Measurements from ENCODE around the gene RPL21. TPM values are rescaled to one million over a fixed set of nuclear protein-coding genes. Genes with fewer than 3 reads are reported as not detected.

Gene RPL21
- total and polyA plus RNA-seq, 7 donors, result 440 to 1,432 (median 808) TPM

DNA sequence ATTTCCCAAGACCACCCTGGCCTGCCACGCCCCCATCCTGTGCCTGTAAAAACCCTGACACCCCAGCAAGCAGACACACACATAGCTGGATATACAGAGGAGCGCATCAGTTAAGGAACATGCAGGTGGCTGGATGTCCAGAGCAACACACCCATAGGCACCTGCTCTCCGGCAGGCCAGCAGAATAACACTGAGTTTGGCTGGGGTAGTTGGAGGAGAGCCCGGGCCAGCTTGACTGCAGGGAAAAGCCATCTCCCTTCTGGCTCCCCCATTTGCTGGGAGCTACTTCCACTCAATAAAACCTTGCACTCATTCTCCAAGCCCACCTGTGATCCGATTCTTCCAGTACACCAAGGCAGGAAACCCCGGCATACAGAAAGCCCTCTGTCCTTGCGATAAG, 28.1 kb downstream of the RPL21 start:
- TF ChIP-seq, protein P1, sequence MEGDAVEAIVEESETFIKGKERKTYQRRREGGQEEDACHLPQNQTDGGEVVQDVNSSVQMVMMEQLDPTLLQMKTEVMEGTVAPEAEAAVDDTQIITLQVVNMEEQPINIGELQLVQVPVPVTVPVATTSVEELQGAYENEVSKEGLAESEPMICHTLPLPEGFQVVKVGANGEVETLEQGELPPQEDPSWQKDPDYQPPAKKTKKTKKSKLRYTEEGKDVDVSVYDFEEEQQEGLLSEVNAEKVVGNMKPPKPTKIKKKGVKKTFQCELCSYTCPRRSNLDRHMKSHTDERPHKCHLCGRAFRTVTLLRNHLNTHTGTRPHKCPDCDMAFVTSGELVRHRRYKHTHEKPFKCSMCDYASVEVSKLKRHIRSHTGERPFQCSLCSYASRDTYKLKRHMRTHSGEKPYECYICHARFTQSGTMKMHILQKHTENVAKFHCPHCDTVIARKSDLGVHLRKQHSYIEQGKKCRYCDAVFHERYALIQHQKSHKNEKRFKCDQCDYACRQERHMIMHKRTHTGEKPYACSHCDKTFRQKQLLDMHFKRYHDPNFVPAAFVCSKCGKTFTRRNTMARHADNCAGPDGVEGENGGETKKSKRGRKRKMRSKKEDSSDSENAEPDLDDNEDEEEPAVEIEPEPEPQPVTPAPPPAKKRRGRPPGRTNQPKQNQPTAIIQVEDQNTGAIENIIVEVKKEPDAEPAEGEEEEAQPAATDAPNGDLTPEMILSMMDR (IDR thresholded peaks at IDR 0.05), result no peak
- Histone ChIP-seq H3K36me3 (ENCODE audit: insufficient read depth in 1 of 2, low read depth in 1 of 2) (no peaks in the 10 kb centered on the region), H3K27me3 (ENCODE audit: insufficient read depth in 3 of 3, low read length in 2 of 3) (peaks cover 0 to 2% (median 0%) of the 10 kb centered on the region in 3 donors), H3K4me3 (no peak overlapping the region), H3K9me3 (no peaks in the 10 kb centered on the region), H3K4me1 (no peaks in the 10 kb centered on the region), H3K27ac (no peak overlapping the region)
- no peak for ATAC-seq
- no peak for DNase-seq
- WGBS, 3 donors, result 86 to 88% (median 88%) methylated on average over 7 of the region's 7 CpGs
- intact Hi-C loops (cut with DNase I), result no loop called here

DNA sequence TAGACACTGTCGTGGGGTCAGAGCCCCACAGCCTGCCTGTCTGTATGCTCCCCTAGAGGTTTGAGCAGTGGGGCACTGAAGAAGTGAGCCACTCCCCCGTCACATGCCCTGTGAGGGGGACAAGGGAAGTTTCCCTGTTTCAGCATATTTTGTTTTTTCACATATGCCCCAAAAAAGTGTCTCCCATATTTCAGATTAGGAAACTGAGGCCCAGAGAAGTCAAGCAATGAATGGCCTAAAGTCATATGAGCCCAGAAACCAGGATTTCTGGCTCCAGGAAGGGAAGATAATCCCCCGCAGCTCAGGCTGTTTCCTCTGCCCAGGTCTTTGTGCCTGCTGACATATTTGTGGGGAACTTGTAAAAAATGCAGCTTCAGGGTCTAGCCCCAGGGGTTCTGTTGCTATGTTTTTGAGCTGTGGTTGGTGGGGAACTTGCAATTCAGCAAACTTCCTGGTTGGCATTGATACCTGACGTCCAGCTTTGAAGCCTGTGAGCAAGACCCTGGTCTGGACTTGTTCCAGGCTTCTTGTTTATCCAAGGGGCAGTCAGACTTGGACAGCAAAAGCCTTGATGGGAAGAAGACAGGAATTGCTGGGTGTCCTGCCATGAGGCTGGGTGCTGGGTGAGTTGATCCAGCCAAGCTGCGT, 28.8 kb downstream of the RPL21 start:
- intact Hi-C loops (cut with DNase I), result loop anchor here (5.0 to 10.0 kb wide), 2 partner anchors 293 to 295 kb away; no protein-coding TSS in a partner anchor
- TF ChIP-seq, protein P1 (IDR thresholded peaks at IDR 0.05), result no peak
- 53 to 59% (median 56%) methylated on average over 5 of the region's 5 CpGs for WGBS, 3 donors

DNA sequence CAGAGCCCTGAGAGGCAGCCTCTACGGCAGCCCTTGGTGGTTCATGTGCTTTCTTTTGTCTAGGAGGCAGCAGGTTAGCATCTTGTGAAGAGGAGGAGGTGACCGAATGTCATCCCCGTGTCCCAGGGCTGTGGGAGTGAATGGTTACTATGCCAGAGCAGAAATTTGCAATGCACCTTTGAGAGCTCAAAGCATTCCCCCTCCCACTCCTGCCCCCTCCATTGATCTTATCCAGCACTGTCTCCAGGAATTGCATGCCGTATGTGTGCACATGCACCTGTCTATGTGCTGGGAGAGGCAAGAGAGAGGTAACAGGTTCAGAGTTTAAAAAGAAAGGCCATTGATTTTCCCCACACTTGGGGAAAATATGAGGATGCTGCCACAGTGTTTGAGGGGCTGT, 29.5 kb downstream of the RPL21 start:
- TF ChIP-seq, protein P1 (IDR thresholded peaks at IDR 0.05), result no peak
- Histone ChIP-seq H3K9me3 (no peaks in the 10 kb centered on the region), H3K4me3 (no peak overlapping the region), H3K36me3 (ENCODE audit: insufficient read depth in 1 of 2, low read depth in 1 of 2) (no peaks in the 10 kb centered on the region), H3K4me1 (no peaks in the 10 kb centered on the region), H3K27ac (no peak overlapping the region), H3K27me3 (ENCODE audit: insufficient read depth in 3 of 3, low read length in 2 of 3) (peaks cover 0 to 3% (median 2%) of the 10 kb centered on the region in 3 donors)
- DNase-seq, result no peak
- intact Hi-C loops (cut with DNase I), result loop anchor here (5.0 to 10.0 kb wide), 2 partner anchors 294 to 296 kb away; no protein-coding TSS in a partner anchor
- ATAC-seq, result no peak
- 52 to 62% (median 62%) methylated on average over 4 of the region's 4 CpGs for WGBS, 3 donors

More for the DNA sequence above, 28.8 kb downstream of the RPL21 start:
- Histone ChIP-seq H3K4me3 (no peak overlapping the region), H3K27me3 (ENCODE audit: insufficient read depth in 3 of 3, low read length in 2 of 3) (peaks cover 0 to 2% (median 0%) of the 10 kb centered on the region in 3 donors), H3K4me1 (no peaks in the 10 kb centered on the region), H3K36me3 (ENCODE audit: insufficient read depth in 1 of 2, low read depth in 1 of 2) (no peaks in the 10 kb centered on the region), H3K9me3 (no peaks in the 10 kb centered on the region), H3K27ac (no peak overlapping the region)
- ATAC-seq (no peak), DNase-seq (no peak)

DNA sequence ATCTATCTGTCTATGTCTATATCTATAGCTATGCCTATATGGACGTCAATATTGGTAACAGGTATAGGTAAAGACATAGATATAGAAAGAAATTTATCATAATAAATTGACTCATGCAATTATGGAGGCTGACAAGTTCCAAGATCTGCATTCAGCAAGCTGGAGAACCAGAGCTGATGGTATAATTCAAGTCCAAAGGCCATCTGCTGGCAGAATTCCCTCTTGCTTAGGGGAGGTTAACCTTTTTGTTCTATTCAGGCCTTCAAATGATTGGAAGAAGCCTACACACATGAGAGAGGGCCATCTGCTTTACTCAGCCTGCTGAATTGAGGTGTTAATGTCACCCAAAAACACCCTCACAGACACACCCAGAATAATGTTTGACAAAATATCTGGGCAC, 30.1 kb downstream of the RPL21 start:
- Histone ChIP-seq H3K4me1 (no peaks in the 10 kb centered on the region), H3K4me3 (no peak overlapping the region), H3K27me3 (ENCODE audit: insufficient read depth in 3 of 3, low read length in 2 of 3) (peaks cover 0 to 3% (median 2%) of the 10 kb centered on the region in 3 donors), H3K9me3 (no peaks in the 10 kb centered on the region), H3K36me3 (ENCODE audit: insufficient read depth in 1 of 2, low read depth in 1 of 2) (no peaks in the 10 kb centered on the region), H3K27ac (no peak overlapping the region)
- WGBS, 3 donors, result 70 to 86% (median 81%) methylated on average over 1 of the region's 1 CpG
- DNase-seq (no peak), ATAC-seq (no peak)
- TF ChIP-seq, protein P1 (IDR thresholded peaks at IDR 0.05), result no peak
- intact Hi-C loops (cut with DNase I), result loop anchor here (5.0 to 10.0 kb wide), 2 partner anchors 294 to 297 kb away; no protein-coding TSS in a partner anchor
